ENCODE measurements around the gene PCAT6. TPM values are rescaled to one million over a fixed set of nuclear protein-coding genes. Genes with fewer than 3 reads are reported as not detected.

The PCAT6 gene
- 1.6 TPM in 1 of 2 replicates, not detected in the other for total RNA-seq
- 0.12 TPM for total RNA-seq (2013)
- polyA plus RNA-seq = 1.1 and 1.4 TPM in 2 replicates
- polyA minus RNA-seq = 0.57 and 3.0 TPM in 2 replicates

- peak within 1 kb of the TSS; percentile 35 to 69 for H3K27ac ChIP-seq (ENCODE audit: low read length in 2 of 2)
- WGBS (ENCODE audit: insufficient coverage) = under 1% methylated on average over 53 of the region's 53 CpGs
- CTCF ChIA-PET = interaction anchor here (0.8 to 1.0 kb wide), 2 partner anchors 43 to 91 kb away, joined by 3 to 5 read pairs; no protein-coding TSS in a partner anchor
These were observed at the start of gene PCAT6 for GRCh38 chr1:202810615-202811295. TSS of gene PCAT6 (plus strand) at chr1:202810954.

More at GRCh38 chr1:202810615-202811295, at the start of gene PCAT6:
- Histone ChIP-seq H4K20me1 (ENCODE audit: control insufficient read depth, insufficient read depth, low read length, poor library complexity, severe bottlenecking) (peaks cover 5% of the 10 kb centered on the region), H3K4me2 (replicated peaks; ENCODE audit: low read depth, low read length, poor library complexity, severe bottlenecking) (peak within 1 kb of the TSS; percentile 99), H3K79me2 (ENCODE audit: control insufficient read depth, insufficient read depth, low read length) (peaks cover 30% of the 10 kb centered on the region), H2AFZ (ENCODE audit: insufficient read depth, low read depth, low read length, poor library complexity, severe bottlenecking) (peak within 1 kb of the TSS; percentile 99), H3K36me3 (replicated peaks in 1 of 2; ENCODE audit: control extremely low read depth in 1 of 2, control insufficient read depth in 1 of 2, extremely low read depth in 1 of 2, insufficient read depth in 2 of 2, low read length in 1 of 2) (no peaks in the 10 kb centered on the region), H3K9ac (ENCODE audit: low read length) (peak within 1 kb of the TSS; percentile 76), H3K9me3 (ENCODE audit: control extremely low read depth in 1 of 3, control insufficient read depth in 2 of 3, insufficient read depth in 1 of 3, low read length in 2 of 3) (peaks cover 0 to 4% (median 0%) of the 10 kb centered on the region in 3 donors), H3K27me3 (replicated peaks in 1 of 4; ENCODE audit: control extremely low read depth in 1 of 4, control insufficient read depth in 3 of 4, insufficient read depth in 4 of 4, low read length in 3 of 4) (peaks cover 0 to 15% (median 2%) of the 10 kb centered on the region in 4 experiments), H3K4me3 (ENCODE audit: control extremely low read depth in 1 of 5, extremely low read depth in 1 of 5, insufficient read depth in 1 of 5, low read depth in 2 of 5, low read length in 4 of 5) (peak within 1 kb of the TSS; percentile 72 to 91 (median 86)), H3K4me1 (ENCODE audit: control insufficient read depth in 2 of 2, insufficient read depth in 2 of 2, low read length in 2 of 2) (peaks cover 23 to 33% of the 10 kb centered on the region in 2 donors)
- H3K4me3 Mint-ChIP-seq = peak within 1 kb of the TSS; percentile 87
- peak within 1 kb of the TSS; percentile 91 for H3K27ac Mint-ChIP-seq
- intact Hi-C loops (cut with micrococcal nuclease) = loop anchor here (1.0 to 2.0 kb wide), 5 partner anchors 51 to 462 kb away; partner anchors contain the start of genes PPP1R12B, RABIF and TMEM183A
- TF ChIP-seq CTCF (IDR thresholded peaks at IDR 0.05) (no peak), EZH2 (IDR thresholded peaks at IDR 0.05; ENCODE audit: borderline replicate concordance, insufficient read depth, low read depth, low read length, poor library complexity, severe bottlenecking) (no peak)
- ATAC-seq (ENCODE audit: low read depth) (peak; percentile 81), DNase-seq (peak; percentile 93)
- H3K9me3 Mint-ChIP-seq (ENCODE audit: insufficient read depth) = no peaks in the 10 kb centered on the region
- H3K4me1 Mint-ChIP-seq = peaks cover 32% of the 10 kb centered on the region
- POLR2A ChIA-PET = interaction anchor here (0.7 to 1.4 kb wide), 2 partner anchors 13 to 158 kb away, joined by 3 to 4 read pairs; no protein-coding TSS in a partner anchor
- peaks cover 6% of the 10 kb centered on the region for H3K27me3 Mint-ChIP-seq
